PC-9 (cell line): Measurements from ENCODE around the gene TRPV6.

Experiments used
- CTCF ChIP-seq: fragments of 200-600 bp; sonication (generic); conservative IDR thresholded peaks from 2 replicates; pipeline ENCODE4 v1.6.1; 2017; ENCODE audit warnings: mixed run types, antibody characterized with exemption, mild to moderate bottlenecking, moderate library complexity
- EZH2 ChIP-seq: fragments of 200-600 bp; sonication (generic); IDR thresholded peaks from 2 replicates; pipeline ENCODE4 v1.8.0; 2017; ENCODE audit warnings: antibody characterized with exemption, low read depth

- TF ChIP-seq CTCF: no peak
- no peak for TF ChIP-seq EZH2
These were observed 44.7 kb upstream of the TRPV6 start for GRCh38 chr7:142930126-142930730.
